Keratinocyte (primary cell): ENCODE data around the gene CDK2AP2.

Experiments used
- EZH2 ChIP-seq: IDR thresholded peaks from one replicate; pipeline ENCODE4 v1.6.1; 2012; ENCODE audit warnings: inconsistent platforms, mild to moderate bottlenecking, low read length, moderate library complexity
- TF ChIP-seq, protein P1 (sequence below), 3 experiments: IDR thresholded peaks in 1 of 3; conservative IDR thresholded peaks in 1 of 3; optimal IDR thresholded peaks in 1 of 3; 2 replicates in 2 of 3; 3 replicates in 1 of 3; pipeline versions ENCODE3 to v1.5.1; 2011; ENCODE audit warnings: low read length in 3 of 3, mild to moderate bottlenecking in 3 of 3, moderate library complexity in 2 of 3, control low read depth in 1 of 3, inconsistent platforms in 1 of 3; ENCODE audit not compliant: insufficient read depth in 2 of 3; ENCODE audit errors: extremely low read depth in 1 of 3

DNA sequence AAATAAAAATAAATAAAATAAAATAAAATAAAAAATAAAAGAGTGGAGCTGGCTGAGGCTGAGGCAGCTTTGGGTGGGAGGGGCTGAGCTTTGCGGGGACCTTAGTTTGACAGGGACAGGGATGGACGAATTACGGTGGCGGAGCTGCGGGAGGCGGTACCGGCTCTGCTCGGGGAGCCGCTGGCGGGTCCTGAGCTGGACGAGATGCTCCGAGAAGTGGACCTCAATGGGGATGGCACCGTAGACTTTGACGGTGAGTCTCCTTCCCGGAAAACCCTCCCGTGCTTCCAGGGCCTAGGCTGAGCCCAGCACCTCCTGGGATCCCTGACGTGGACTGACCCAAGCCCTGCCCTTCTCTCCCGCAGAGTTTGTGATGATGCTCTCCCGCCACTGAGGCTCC, 49.7 kb downstream of the CDK2AP2 start:
- TF ChIP-seq, protein P1, sequence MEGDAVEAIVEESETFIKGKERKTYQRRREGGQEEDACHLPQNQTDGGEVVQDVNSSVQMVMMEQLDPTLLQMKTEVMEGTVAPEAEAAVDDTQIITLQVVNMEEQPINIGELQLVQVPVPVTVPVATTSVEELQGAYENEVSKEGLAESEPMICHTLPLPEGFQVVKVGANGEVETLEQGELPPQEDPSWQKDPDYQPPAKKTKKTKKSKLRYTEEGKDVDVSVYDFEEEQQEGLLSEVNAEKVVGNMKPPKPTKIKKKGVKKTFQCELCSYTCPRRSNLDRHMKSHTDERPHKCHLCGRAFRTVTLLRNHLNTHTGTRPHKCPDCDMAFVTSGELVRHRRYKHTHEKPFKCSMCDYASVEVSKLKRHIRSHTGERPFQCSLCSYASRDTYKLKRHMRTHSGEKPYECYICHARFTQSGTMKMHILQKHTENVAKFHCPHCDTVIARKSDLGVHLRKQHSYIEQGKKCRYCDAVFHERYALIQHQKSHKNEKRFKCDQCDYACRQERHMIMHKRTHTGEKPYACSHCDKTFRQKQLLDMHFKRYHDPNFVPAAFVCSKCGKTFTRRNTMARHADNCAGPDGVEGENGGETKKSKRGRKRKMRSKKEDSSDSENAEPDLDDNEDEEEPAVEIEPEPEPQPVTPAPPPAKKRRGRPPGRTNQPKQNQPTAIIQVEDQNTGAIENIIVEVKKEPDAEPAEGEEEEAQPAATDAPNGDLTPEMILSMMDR (optimal IDR thresholded peaks at IDR 0.05 in 1 of 3, IDR thresholded peaks at IDR 0.05 in 1 of 3, conservative IDR thresholded peaks at IDR 0.05 in 1 of 3; ENCODE audit: extremely low read depth in 1 of 3, insufficient read depth in 2 of 3, low read length in 3 of 3), result no peak
- TF ChIP-seq EZH2, result no peak
